Hematopoietic multipotent progenitor cell treated with erythropoietin and hydrocortisone succinate and interleukin-3 and kit ligand, for 6 days (in vitro differentiated cells): ENCODE measurements around the gene ZNF525.
"Not testable (repeated sequence)": the region's sequence is repeated elsewhere in the genome, so short reads cannot be mapped to it uniquely, and the experiment has no call there.

Experiments used
- DNase-seq: peaks from one replicate; pipeline ENCODE4 v3.0.0-alpha.2; 2015

ZNF525 gene

GRCh38 chr19:53365134-53365898, at the start of gene ZNF525:
TSS of gene ZNF525 (plus strand) at chr19:53365705. CDS start at chr19:53372282, 6,577 bp downstream.
- peak; percentile 89 for DNase-seq

GRCh38 chr19:53328967-53329366, 36.5 kb upstream of the ZNF525 start:
- peak; percentile 12 for DNase-seq

GRCh38 chr19:53332484-53332883, 33.0 kb upstream of the ZNF525 start:
- no peak for DNase-seq

- DNase-seq: no peak
Observed at GRCh38 chr19:53333066-53333462, 32.4 kb upstream of the ZNF525 start.

GRCh38 chr19:53333463-53334449, 31.7 kb upstream of the ZNF525 start, which contains the start of gene ZNF845:
TSS of gene ZNF845 (plus strand) at chr19:53333749. CDS start at chr19:53341308, 7,559 bp downstream.
- DNase-seq: peak; percentile 91

- not testable (repeated sequence) for DNase-seq
Observed at GRCh38 chr19:53344403-53344802, 21.1 kb upstream of the ZNF525 start.

- DNase-seq: no peak
Observed at GRCh38 chr19:53355739-53356138, 9.8 kb upstream of the ZNF525 start.

- DNase-seq: no peak
Observed at GRCh38 chr19:53357821-53358581, 7.5 kb upstream of the ZNF525 start.

- not testable (repeated sequence) for DNase-seq
Observed at GRCh38 chr19:53360056-53360455, 5.4 kb upstream of the ZNF525 start.

GRCh38 chr19:53365899-53366493, 491 bp downstream of the ZNF525 start:
- peak; percentile 56 for DNase-seq

GRCh38 chr19:53372196-53372595, 6.7 kb downstream of the ZNF525 start:
- no peak for DNase-seq

GRCh38 chr19:53374288-53374687, 8.8 kb downstream of the ZNF525 start:
- no peak for DNase-seq

- DNase-seq: no peak
Observed at GRCh38 chr19:53374743-53375142, 9.2 kb downstream of the ZNF525 start.

- no peak for DNase-seq
Observed at GRCh38 chr19:53381376-53381775, 15.9 kb downstream of the ZNF525 start.

GRCh38 chr19:53388168-53388567, 22.7 kb downstream of the ZNF525 start:
- no peak for DNase-seq

- no peak for DNase-seq
Observed at GRCh38 chr19:53388904-53389303, 23.4 kb downstream of the ZNF525 start.

GRCh38 chr19:53389571-53389970, 24.1 kb downstream of the ZNF525 start:
- DNase-seq: no peak

- DNase-seq: no peak
Observed at GRCh38 chr19:53389978-53390377, 24.5 kb downstream of the ZNF525 start.

GRCh38 chr19:53394522-53394973, 29.0 kb downstream of the ZNF525 start:
- no peak for DNase-seq

GRCh38 chr19:53394974-53395839, 29.7 kb downstream of the ZNF525 start, which contains the start of gene ZNF765:
TSS of gene ZNF765 (plus strand) at chr19:53395149. CDS start at chr19:53398016, 2,867 bp downstream.
- DNase-seq: peak; percentile 97
